BLaER1 (cell line): Measurements from ENCODE around the gene CHST1.

Source experiments
- H3K27ac ChIP-seq: shearing (Covaris generic); formaldehyde crosslinking; 2 replicates; pipeline ENCODE4 v1.8.1; 2022
- H3K27me3 ChIP-seq: shearing (Covaris generic); formaldehyde crosslinking; 2 replicates; pipeline ENCODE4 v1.8.1; 2022
- H3K36me3 ChIP-seq: shearing (Covaris generic); formaldehyde crosslinking; 2 replicates; pipeline ENCODE4 v1.8.1; 2022
- H3K4me1 ChIP-seq: shearing (Covaris generic); formaldehyde crosslinking; 2 replicates; pipeline ENCODE4 v1.8.1; 2022
- H3K4me2 ChIP-seq: shearing (Covaris generic); formaldehyde crosslinking; 2 replicates; pipeline ENCODE4 v1.8.1; 2022
- H3K4me3 ChIP-seq: shearing (Covaris generic); formaldehyde crosslinking; 2 replicates; pipeline ENCODE4 v1.8.1; 2022
- H3K9ac ChIP-seq: shearing (Covaris generic); formaldehyde crosslinking; 2 replicates; pipeline ENCODE4 v1.8.1; 2022
- H3K9me3 ChIP-seq: shearing (Covaris generic); formaldehyde crosslinking; 2 replicates; pipeline ENCODE4 v1.8.1; 2022
- H4K20me1 ChIP-seq: shearing (Covaris generic); formaldehyde crosslinking; 2 replicates; pipeline ENCODE4 v1.8.1; 2022
- Cebpa-rat ChIP-seq: shearing (Covaris generic); IDR thresholded peaks from 2 replicates; pipeline ENCODE4 v1.8.1; 2022

The CHST1 gene

GRCh38 chr11:45665206-45665932 lies at the start of gene CHST1:
Gene CHST1 (minus strand): TSS chr11:45665622. CDS start chr11:45650923, 14,699 bp downstream.
- H3K4me3 ChIP-seq: peak within 1 kb of the TSS; percentile 71
- H3K9me3 ChIP-seq: no peaks in the 10 kb centered on the region
- H3K27ac ChIP-seq: no peak within 1 kb of the TSS
- peaks cover 67% of the 10 kb centered on the region for H4K20me1 ChIP-seq
- TF ChIP-seq Cebpa-rat: no peak
- H3K36me3 ChIP-seq: no peaks in the 10 kb centered on the region
- H3K9ac ChIP-seq: peak within 1 kb of the TSS; percentile 50; the same call in 1 of the 2 replicates
- H3K4me1 ChIP-seq: peaks cover 23% of the 10 kb centered on the region
- peaks cover 80% of the 10 kb centered on the region for H3K27me3 ChIP-seq
- peak within 1 kb of the TSS; percentile 100 for H3K4me2 ChIP-seq

GRCh38 chr11:45713573-45713972 lies 48.2 kb upstream of the CHST1 start:
- Histone ChIP-seq H3K4me1 (peaks cover 5% of the 10 kb centered on the region; the same call in 1 of the 2 replicates), H3K4me3 (no peak overlapping the region), H4K20me1 (no peaks in the 10 kb centered on the region), H3K36me3 (no peaks in the 10 kb centered on the region), H3K4me2 (no peak overlapping the region), H3K9me3 (no peaks in the 10 kb centered on the region), H3K27me3 (no peaks in the 10 kb centered on the region), H3K9ac (no peak overlapping the region), H3K27ac (no peak overlapping the region)
- no peak for TF ChIP-seq Cebpa-rat

- H3K27ac ChIP-seq: no peak overlapping the region
- H3K4me2 ChIP-seq: no peak overlapping the region
- no peak for TF ChIP-seq Cebpa-rat
- no peaks in the 10 kb centered on the region for H4K20me1 ChIP-seq
- H3K27me3 ChIP-seq: no peaks in the 10 kb centered on the region
- H3K36me3 ChIP-seq: no peaks in the 10 kb centered on the region
- H3K4me1 ChIP-seq: peaks cover 4% of the 10 kb centered on the region; the same call in 1 of the 2 replicates
- H3K4me3 ChIP-seq: no peak overlapping the region
- no peaks in the 10 kb centered on the region for H3K9me3 ChIP-seq
- H3K9ac ChIP-seq: no peak overlapping the region
Observed at GRCh38 chr11:45710561-45710960, 45.1 kb upstream of the CHST1 start.

- no peak overlapping the region for H3K4me2 ChIP-seq
- H4K20me1 ChIP-seq: no peaks in the 10 kb centered on the region
- H3K27me3 ChIP-seq: no peaks in the 10 kb centered on the region
- no peaks in the 10 kb centered on the region for H3K4me1 ChIP-seq
- H3K4me3 ChIP-seq: no peak overlapping the region
- H3K9me3 ChIP-seq: no peaks in the 10 kb centered on the region
- H3K36me3 ChIP-seq: no peaks in the 10 kb centered on the region
- H3K27ac ChIP-seq: no peak overlapping the region
- TF ChIP-seq Cebpa-rat: no peak
- H3K9ac ChIP-seq: no peak overlapping the region
Observed at GRCh38 chr11:45708887-45709663, 43.7 kb upstream of the CHST1 start.

GRCh38 chr11:45704635-45705034 lies 39.2 kb upstream of the CHST1 start:
- no peak overlapping the region for H3K9ac ChIP-seq

GRCh38 chr11:45704133-45704532 lies 38.7 kb upstream of the CHST1 start:
- no peak overlapping the region for H3K9ac ChIP-seq
- no peak overlapping the region for H3K27ac ChIP-seq
- H3K27me3 ChIP-seq: no peaks in the 10 kb centered on the region
- H3K4me3 ChIP-seq: no peak overlapping the region
- H4K20me1 ChIP-seq: no peaks in the 10 kb centered on the region
- H3K9me3 ChIP-seq: 0 out of 2 replicates have a peak, but pooled peaks cover 5% of the 10 kb centered on the region
- no peak overlapping the region for H3K4me2 ChIP-seq
- peaks cover 6% of the 10 kb centered on the region; the same call in 1 of the 2 replicates for H3K4me1 ChIP-seq
- no peaks in the 10 kb centered on the region for H3K36me3 ChIP-seq
- TF ChIP-seq Cebpa-rat: no peak

More at GRCh38 chr11:45704635-45705034, 39.2 kb upstream of the CHST1 start:
- Histone ChIP-seq H3K27me3 (no peaks in the 10 kb centered on the region), H3K4me3 (no peak overlapping the region), H3K9me3 (0 out of 2 replicates have a peak, but pooled peaks cover 5% of the 10 kb centered on the region), H3K4me2 (no peak overlapping the region), H3K27ac (no peak overlapping the region), H3K36me3 (no peaks in the 10 kb centered on the region), H3K4me1 (peaks cover 6% of the 10 kb centered on the region; the same call in 1 of the 2 replicates), H4K20me1 (no peaks in the 10 kb centered on the region)
- no peak for TF ChIP-seq Cebpa-rat

GRCh38 chr11:45702511-45702910 lies 37.1 kb upstream of the CHST1 start:
- Histone ChIP-seq H3K27ac (no peak overlapping the region), H3K36me3 (no peaks in the 10 kb centered on the region), H3K9me3 (0 out of 2 replicates have a peak, but pooled peaks cover 5% of the 10 kb centered on the region), H3K4me1 (peaks cover 22% of the 10 kb centered on the region), H3K4me2 (no peak overlapping the region), H3K9ac (no peak overlapping the region), H4K20me1 (no peaks in the 10 kb centered on the region), H3K27me3 (no peaks in the 10 kb centered on the region), H3K4me3 (no peak overlapping the region)
- TF ChIP-seq Cebpa-rat: no peak

GRCh38 chr11:45698777-45699497 lies 33.5 kb upstream of the CHST1 start:
- H3K27me3 ChIP-seq: no peaks in the 10 kb centered on the region
- H3K27ac ChIP-seq: no peak overlapping the region
- no peak for TF ChIP-seq Cebpa-rat
- H3K4me3 ChIP-seq: no peak overlapping the region
- H3K9me3 ChIP-seq: 0 out of 2 replicates have a peak, but pooled peaks cover 5% of the 10 kb centered on the region
- H3K4me1 ChIP-seq: peaks cover 23% of the 10 kb centered on the region
- H3K4me2 ChIP-seq: peak overlapping the region; percentile 44
- no peak overlapping the region for H3K9ac ChIP-seq
- no peaks in the 10 kb centered on the region for H4K20me1 ChIP-seq
- H3K36me3 ChIP-seq: no peaks in the 10 kb centered on the region

GRCh38 chr11:45692808-45693453 lies 27.5 kb upstream of the CHST1 start:
- H3K9me3 ChIP-seq: no peaks in the 10 kb centered on the region
- no peaks in the 10 kb centered on the region for H3K36me3 ChIP-seq

More at GRCh38 chr11:45692808-45693453, 27.5 kb upstream of the CHST1 start:
- H3K9ac ChIP-seq: no peak overlapping the region
- no peaks in the 10 kb centered on the region for H4K20me1 ChIP-seq
- H3K27ac ChIP-seq: no peak overlapping the region
- TF ChIP-seq Cebpa-rat: no peak
- H3K4me2 ChIP-seq: no peak overlapping the region
- no peaks in the 10 kb centered on the region for H3K27me3 ChIP-seq
- H3K4me3 ChIP-seq: no peak overlapping the region
- H3K4me1 ChIP-seq: peaks cover 5% of the 10 kb centered on the region
